GM21786 (cell line): ENCODE results near the gene RCBTB1.
"Not testable (repeated sequence)": the region's sequence is repeated elsewhere in the genome, so short reads cannot be mapped to it uniquely, and the experiment has no call there.

Experiments
- ATAC-seq: cut with Tn5 transposase; IDR thresholded peaks from one replicate; pipeline ENCODE4 v1.9.1; 2021; ENCODE audit not compliant: unreplicated experiment

RCBTB1 gene

DNA sequence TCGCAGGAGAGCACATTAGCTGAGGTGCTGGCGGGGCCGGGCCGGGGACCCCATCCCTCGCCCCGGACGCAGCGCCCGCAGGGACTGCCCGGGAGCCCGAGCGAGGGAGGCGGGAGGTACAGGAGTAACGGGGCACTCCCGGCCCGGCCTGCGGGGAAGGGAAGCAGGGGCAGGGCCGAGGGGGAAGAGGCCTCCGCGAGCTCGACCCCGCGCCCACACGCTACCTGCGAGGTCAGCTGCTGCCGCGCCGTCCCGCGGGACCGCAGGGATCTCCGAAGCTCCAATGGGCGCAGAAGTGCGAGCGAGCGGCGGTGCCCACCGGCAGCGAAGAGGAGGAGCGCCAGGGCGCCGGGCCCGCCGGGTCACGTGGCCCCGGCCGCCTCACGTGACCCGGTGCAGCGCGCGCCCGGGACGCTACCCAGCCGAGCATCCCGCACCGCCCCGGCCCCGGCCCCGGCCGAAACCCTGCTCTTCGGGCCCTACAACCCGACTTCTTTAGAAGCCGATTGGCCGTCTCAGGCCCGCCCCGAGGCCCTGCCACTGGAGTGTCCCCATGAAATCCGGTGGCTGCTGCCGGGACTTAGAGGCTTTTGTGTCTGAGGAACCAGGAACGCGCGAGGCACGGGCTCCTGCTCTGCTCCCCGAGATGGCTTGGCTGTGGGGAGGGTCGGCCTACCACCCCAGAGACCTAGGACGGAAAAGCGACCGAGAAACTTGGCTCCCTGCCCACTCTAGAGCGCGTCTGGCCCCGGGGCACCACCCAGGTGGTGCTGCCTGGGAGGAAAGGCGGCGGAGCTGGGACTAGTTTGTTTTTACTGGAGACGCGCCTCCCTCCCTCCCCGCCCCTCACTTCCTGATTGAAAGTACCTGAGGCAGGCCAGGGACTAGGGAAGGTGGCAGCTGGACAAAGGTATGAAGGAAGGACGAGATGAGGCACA lies at the start of gene RCBTB1:
TSS of gene RCBTB1 (minus strand) at position 339 of the 938 bp plus-strand sequence. CDS start 18,279 bp downstream, outside the sequence.
- peak; percentile 92 for ATAC-seq

DNA sequence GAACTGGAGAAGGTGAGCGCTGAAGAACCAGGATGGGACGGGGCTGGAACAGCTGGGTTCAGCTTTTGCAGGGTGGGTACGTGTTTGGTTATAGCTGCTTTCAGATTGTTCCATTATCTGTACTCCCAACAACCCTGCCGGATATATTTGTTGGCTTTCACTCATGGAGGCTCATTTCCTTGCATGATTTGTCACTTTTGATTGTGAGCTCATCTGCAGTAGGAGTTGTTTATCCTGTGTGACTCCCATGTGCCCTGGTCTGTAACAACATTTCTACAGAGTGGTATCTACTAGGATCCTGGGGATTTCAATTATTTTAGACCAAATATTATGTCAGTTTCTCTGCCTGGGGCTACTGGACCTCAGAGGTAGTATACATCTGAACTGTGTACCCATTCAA lies 48.4 kb upstream of the RCBTB1 start:
- ATAC-seq, result no peak

DNA sequence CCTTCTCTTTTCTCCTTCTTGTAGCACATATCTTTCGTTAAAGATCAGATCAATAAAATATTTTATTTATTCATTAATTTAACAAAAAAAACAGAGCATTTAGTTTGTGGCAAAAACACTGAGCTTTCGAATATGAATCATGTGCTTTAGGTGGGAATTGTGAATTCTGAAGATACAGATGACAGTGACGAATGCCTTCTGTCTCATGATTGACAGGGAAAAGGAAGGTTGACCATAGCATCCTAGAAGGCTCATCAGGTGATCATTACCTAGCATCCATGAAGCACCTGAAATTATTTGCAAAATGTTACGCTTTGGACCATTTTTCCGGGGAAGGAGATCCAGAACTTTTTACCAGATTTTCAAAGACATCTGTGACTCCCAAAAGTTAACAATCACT lies 46.8 kb upstream of the RCBTB1 start:
- no peak for ATAC-seq

DNA sequence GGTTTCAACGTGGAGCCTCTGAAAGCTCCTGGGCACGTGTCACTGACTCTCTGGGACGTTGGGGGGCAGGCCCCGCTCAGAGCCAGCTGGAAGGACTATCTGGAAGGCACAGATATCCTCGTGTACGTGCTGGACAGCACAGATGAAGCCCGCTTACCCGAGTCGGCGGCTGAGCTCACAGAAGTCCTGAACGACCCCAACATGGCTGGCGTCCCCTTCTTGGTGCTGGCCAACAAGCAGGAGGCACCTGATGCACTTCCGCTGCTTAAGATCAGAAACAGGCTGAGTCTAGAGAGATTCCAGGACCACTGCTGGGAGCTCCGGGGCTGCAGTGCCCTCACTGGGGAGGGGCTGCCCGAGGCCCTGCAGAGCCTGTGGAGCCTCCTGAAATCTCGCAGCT lies 45.2 kb upstream of the RCBTB1 start:
- ATAC-seq, result no peak

DNA sequence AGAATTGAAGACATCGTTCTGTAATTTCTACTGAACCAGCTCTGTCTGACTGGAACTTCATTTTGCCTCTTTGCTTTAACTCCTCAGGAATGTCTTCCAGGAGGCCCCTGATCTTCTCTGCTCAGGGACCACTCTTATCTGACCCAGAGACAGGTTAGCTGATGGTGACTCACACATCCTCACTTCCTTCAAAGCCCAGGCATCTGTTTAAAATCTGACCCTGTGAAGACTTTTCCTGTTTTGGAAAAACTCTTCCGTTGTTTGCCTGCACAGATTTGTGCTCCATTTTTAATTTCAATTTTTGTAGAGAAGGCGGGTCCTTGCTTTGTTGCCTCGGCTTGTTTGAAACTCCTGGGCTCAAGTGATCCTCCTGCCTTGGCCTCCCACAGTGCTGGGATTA lies 44.6 kb upstream of the RCBTB1 start:
- ATAC-seq, result no peak

DNA sequence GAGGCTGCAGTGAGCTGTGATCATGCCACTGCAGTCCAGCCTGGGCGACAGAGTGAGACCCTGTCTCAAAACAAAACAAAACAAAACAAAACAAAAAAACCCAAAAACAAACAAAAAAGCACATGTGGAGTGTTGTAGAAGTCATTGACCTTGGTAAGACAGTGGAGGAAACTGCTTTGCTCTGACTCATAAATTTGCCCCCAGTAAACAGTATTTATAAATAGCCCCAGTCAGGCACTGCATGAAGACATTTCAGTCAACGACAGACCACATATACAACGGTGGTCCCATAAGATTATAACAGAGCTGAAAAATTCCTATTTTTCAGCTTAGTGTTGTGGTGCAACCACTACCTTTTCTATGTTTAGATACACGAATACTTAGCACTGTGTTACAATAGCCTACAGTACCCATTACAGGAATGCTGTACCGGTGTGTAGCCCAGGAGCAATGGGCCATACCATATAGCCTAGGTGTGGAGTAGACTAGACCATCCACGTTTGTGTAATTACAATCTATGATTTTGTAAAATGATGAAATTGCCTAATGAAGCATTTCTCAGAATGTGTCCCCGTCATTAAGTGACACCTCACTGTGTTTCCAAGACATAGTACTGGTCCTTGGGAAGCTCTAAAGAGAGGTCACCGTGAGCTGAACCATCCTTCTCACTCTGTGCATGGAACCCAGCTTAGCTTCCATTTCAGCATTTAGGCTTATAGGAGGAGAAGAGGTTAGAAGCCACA lies 44.0 kb upstream of the RCBTB1 start:
- ATAC-seq, result no peak

DNA sequence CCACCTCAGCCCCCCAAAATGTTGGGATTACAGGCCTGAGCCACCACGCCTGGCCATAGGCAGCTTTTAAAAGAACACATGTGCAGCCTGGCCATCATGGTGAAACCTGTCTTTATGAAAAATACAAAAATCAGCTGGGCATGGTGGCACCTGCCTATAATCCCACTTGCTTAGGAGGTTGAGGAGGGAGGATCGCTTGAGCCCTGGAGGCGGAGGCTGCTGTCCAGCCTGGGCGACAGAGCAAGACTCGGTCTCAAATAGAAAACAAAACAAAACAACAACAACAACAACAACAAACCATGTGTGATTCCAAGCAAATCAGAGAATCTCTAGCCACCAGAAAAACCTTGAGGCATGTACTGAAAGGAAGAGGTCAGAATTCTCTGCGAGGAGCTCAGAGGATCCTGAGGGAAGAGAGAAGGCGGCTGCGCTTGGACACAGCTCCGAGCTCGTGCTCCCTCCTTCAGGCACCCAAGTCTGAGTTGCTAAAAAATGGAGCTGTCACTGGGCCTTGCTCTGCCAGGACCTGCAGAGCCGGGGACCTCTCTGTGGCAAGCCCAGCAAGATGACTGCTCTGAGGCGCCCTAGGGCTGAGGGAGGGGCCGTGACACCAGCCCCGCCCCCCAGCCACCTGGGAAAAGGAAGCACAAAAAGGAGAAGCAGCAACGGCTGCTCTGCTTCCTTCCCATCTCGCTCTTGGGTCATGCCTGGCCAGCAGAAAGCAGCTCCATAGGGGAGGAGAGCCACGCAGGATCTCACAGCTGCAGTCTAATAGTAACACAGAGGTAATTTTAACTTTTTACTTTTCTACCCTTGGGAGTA lies 42.7 kb upstream of the RCBTB1 start, which contains the start of gene ARL11:
TSS of gene ARL11 (plus strand) at position 677 of the 822 bp plus-strand sequence. CDS start 1,941 bp downstream, outside the sequence.
- ATAC-seq, result peak; percentile 95

DNA sequence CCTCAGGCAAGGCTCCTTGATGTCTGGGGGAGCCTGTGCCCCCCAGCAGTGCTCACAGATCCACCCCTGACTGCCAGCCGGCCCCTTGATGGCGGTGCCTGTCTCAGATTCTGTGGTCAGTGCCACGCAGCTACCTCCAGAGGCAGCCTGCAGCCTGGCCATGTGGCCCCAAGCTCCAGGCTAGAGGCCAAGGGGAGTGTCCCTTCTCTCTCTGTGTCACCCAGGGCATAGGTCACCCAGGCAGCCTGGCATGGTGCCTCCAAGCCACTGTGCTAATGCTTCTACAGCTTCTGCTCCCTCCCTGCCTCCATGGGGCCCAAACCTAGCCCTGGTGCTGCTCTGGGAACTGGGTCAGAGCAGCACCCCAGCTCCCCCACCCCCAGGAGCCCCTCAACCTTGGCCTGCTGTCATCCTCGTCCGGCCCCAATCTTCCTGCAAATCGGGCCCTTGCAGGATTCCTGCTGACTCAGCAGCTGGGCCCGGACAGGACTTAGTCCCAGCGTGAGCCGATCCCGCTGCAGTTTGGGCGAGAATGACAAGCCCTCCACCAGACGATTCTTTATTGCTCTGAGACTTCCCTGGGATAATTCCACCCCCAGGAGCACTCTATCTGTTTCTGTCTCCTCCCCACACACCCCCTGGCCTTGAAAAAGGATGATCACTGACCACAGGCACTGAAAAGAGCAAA lies 40.2 kb upstream of the RCBTB1 start:
- no peak for ATAC-seq

DNA sequence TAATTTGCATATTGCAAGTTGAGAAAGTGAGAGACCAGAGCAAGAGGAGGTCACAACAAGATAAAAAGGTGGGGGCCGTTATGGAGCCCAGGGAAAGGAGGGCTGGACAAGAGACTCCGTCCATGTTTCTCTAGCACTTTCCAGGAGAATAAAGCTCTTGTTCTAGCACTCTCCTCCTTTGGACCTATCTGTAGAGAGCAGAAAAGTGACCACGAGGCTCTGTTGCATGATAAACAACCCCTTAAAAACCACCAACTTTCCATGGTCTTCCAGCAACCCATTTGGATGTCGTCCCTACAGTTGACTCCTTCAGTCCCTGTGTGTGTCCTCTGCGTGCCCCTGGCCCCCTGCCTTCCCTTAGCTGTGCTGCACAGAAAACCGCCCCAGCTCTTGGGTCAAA lies 38.9 kb upstream of the RCBTB1 start:
- no peak for ATAC-seq

DNA sequence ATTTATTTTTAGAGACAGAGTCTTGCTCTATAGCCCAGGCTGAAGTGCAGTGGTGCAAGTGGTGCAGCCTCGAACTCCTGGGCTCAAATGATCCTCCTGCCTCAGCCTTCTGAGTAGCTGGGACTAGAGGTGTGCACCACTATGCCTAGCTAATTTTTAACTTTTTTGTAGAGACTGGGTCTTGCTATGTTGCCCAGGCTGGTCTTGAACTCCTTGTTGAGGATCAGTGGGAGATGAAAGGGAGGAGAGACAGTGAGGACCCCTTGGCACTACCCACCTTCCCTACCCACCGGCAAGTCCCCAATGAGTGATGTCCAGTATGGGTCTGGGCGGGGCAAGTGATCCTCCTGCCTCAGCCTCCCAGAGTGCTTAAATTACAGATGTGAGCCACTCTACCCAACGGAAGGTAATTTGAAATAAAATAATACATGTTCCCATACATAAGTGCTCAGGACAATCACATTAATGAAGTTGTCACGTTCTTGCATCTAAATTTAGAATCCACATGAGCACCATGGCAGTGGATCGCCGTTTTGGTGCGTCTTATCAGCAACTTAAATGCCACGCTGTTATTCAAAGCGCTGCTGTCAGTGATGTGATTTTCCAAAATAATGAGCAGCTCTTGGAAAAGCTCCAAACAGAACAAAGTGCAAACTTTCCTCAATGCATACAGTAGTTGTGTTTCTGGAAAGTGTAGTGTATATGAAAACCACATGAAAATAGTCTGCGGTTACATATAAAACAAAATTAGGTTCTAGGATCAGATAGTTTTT lies 37.0 kb upstream of the RCBTB1 start:
- no peak for ATAC-seq

DNA sequence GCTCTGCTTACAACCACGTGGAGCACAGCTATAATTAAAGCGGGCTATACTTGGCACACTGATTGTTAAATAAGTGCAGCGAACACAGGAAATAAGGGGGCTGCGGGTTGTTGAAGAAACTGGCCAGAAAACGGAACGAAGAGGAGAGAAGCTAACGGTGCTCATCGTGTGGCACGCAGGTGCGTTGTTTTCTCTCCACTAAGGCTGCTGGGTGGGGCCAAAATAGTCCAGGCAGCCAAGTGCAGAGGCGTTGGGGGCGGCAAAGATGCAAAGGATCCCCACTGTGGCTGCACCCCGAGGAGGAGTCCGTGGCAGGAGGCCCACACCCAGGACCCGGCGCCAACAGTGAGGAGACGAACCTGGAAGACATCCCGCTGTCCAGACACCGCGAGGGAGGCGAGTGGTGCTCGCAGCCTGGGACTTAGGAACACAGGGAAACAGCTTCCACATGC lies 34.8 kb upstream of the RCBTB1 start:
- peak; percentile 87 for ATAC-seq

DNA sequence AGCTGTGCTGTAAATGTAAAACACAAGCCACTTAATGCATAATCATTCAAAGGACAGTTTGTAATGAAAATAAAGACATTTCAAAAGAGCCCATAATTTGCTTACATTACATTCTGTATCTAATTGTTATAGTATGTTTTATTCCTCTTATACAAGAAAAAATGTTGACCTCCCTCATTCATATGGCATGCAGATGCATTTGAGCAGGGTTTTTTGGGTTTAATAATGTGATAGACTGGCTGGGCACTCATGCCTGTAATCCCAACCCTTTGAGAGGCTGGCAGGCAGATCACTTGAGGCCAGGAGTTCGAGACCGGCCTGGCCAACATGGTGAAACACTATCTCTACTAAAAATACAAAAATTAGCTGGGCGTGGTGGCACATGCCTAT lies 31.3 kb upstream of the RCBTB1 start:
- no peak for ATAC-seq

DNA sequence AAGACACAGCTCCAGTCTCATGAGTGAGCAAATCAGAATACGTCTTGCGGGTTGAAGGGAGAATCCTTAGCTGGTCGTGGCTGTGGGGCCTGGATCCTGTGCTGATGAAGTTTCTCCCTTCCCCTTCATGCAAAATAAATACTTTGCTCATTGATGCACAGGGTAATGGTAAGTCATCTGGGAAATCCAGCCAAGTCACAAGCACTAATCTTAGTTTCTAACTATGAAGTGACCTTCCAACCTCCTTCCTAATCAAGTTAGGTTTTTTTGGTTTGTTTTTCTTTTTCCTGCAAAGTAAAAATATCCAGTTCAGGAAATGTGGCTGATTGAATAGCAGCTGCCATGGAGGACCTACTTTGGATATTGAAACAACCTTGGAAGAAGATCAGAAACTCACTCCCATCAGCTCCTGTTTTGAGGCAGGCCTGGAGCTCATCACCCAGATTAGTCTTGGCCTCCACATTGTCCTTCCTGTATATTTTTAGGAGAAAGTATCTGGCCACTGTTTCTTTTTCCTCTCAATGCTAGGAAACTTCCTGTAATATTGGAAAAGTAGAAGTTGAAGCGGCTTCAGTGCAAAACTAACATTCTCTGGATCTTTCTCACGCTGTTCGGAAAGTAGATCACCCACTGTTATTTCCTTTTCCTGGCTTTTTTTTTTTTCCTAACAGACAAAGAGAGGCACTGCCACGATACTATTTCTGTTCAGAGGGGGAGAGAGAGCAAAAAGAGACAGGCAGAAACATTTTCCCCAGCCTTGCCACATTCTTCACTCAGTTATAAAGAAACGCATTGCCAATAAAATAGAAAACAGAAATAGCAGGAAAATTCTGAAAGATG lies 30.7 kb upstream of the RCBTB1 start:
- ATAC-seq, result no peak

DNA sequence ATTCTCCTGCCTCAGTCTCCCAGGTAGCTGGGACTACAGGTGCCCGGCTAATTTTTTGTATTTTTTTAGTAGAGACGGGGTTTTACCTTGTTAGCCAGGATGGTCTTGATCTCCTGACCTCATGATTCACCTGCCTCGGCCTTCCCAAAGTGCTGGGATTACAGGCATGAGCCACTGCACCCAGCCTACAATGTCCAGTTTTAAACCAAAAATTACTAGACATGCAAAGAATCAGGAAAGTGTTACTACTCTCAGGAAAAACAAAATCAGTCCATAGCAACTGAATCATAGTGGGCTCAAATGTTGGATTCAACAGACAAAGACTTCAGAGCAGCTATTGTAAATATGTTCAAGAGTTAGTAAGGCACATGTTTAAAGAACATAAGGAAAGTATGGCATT lies 26.7 kb upstream of the RCBTB1 start:
- ATAC-seq, result not testable (repeated sequence)

DNA sequence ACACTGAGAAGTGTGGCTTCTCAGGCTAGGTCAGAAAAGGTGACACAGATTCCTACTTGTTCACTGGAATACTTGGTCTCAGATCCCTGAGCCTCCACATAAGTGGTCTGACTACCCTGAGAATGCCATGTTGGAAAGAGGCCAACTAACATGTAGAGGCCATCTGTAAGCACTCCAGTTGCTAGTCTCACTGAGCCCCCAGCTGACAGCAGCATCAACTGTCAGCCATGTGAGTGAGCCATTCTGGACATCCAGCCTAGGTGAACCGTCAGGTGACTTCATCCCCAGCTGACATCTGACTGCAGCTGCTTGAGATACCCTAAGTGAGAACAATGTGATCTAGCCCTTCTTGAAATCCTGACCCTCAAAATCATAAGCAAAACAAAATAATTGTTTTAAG lies 24.8 kb upstream of the RCBTB1 start:
- no peak for ATAC-seq

DNA sequence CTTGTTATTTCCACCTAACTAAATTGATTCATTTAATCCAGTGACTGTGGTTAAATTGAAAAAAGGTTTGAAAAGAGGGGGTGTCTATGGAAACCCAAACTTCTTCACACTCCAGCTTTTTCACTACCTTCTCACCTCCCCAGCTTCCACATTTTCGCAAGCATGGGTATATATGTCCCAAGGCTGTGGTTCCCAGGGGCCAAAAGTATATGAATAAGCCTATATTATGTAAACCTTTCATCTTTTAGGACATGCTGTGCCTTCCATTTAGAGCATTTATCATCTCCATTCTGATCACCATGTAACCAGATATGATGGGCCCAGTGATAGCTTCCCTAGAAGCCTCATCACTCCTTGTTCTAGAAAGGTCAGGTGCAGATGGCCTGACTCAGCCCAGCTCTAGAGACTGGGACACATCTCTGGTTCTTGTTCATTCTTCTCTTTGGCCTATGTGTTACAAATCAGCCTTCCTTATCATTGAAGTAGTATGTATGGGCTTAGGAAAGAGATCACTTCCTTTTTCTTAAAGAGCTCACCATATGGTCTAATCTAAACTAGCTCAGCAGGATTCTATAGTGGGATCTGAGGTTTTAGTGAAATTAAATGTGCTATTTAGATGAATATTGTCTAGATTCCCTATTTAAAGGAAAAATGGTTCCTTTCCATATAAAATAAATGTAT lies 23.4 kb upstream of the RCBTB1 start:
- no peak for ATAC-seq

DNA sequence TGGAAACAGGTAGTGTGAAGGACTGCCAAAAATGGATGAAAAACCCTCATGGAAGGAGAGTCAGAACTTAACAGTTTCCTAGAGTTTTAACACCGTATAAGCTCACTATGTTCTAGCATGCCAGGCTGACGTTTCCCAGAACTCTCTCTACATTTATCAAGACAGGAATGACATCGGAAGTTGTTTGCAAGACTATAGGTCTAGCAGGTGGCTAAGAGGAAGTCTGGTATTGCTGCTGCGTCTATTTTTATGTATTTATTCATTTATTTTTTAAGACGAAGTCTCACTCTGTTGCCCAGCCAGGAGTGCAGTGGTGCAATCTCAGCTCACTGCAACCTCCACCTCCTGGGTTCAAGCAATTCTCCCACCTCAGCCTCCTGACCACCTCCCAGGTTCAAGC lies 22.4 kb upstream of the RCBTB1 start:
- ATAC-seq, result no peak
